GM21529 (cell line): Measurements from ENCODE around the gene CHIC2.
A peak's percentile ranks its signal among the peaks of the same experiment; 100 is the strongest.
"Not testable (repeated sequence)": the region's sequence is repeated elsewhere in the genome, so short reads cannot be mapped to it uniquely, and the experiment has no call there.

Source experiments
- ATAC-seq: cut with Tn5 transposase; IDR thresholded peaks from one replicate; pipeline ENCODE4 v1.9.1; 2021; ENCODE audit not compliant: unreplicated experiment

The CHIC2 gene

DNA sequence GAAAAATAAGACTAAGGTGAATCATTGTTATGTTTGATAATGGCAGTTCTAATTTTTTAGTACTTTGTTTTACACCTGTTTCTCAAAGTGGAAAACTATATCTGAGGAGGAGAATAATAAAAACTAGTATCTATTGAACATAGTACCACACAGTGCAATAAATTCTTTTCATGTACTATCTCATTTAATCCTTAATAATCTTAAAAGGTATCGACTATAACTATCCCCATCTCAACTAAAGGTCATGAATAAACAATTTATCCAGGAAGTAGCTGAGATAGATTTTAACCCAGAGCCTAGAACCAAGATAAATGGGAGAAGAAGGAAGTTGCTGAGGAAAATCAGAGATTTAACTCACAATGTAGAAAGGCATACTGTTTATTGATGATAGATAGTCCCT lies 2.5 kb downstream of the CHIC2 start:
- ATAC-seq, result no peak

DNA sequence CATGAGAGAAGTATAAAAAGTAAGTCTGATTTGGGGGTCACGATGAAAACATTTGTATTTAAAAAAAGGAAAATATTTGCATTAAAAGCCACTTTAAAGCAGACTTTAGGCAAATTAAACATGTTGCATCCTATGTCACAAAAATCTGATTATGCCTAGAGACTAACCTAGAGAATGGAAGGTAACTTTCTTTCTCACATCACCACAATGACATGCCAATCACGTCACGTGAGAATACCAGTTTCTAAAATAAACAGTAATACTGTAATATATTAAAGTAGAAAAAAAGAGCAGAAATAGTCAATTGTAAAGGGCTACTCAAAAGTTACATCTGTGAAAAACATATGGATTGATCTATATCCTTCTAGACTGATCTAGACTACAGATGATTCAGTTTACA lies 3.3 kb downstream of the CHIC2 start:
- ATAC-seq, result no peak

DNA sequence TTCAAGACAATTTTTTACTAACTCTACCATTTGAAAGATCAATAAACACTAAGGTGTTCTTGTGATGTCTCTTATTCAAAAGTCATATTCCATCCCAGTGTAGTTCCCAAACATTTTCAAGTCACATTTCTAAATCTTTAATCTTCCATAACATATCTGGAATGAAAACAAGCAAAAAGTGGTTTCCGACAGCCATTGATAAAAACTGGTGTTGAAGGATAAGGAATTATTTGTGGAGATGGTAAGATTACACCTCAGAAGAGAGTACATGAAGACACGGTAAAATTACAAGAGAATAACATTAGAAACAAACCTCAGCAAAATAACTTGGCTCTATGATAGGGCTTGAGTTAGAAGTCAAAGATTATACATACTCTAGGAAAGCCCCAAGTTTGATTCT lies 4.3 kb downstream of the CHIC2 start:
- no peak for ATAC-seq

DNA sequence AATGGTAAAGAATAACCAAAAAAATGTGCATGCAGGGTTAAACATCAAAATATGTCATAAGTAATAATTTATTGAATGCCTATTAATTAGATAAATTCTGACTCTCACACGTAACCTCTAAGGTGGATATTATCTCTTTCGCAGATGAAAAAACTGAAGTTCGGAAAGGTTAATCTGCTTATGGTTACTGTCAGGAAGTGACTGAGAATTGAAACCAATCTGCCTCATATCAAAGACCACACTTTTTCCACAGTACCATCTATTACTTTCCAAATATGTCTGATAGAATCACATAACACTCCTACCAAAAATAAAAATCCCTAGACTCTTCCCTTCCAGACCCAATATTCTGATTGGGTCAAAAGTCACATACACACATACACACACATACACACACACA lies 6.2 kb downstream of the CHIC2 start:
- peak; percentile 40 for ATAC-seq

DNA sequence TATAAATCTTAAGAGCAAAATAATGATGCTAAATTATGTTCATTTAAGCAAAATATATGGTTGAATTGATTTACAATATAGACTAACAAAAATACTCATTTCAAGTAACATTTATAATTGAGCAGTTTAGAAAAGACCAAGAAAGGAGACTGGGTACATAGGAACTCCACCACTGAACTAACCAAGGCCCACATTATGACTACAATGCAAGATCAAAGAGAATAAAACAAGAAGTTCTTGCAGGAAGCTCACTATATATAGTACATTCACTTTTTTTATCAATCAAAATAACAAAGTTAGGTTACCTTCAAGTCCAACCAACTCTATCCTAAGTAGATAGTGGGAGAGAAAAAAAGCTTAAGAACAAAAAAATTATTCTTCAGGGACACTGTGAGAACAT lies 8.0 kb downstream of the CHIC2 start:
- ATAC-seq, result no peak

DNA sequence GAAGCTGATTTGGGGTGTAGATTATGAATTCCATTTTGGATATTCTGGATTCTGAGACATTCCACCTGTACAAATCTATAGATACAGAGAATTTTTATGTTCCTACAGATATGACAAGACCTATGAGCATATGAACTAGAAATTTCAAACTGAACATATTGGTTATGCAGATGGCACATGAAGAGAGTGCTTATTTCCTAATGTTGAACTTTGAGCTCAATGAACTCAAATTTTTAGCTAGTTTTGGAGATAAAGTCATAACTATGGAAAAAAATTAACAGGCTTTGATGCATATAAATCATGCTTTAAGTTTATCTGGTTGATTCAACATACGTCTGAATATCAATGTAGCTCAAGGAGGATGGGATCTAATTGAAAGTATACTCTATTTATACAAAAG lies 8.9 kb downstream of the CHIC2 start:
- no peak for ATAC-seq

DNA sequence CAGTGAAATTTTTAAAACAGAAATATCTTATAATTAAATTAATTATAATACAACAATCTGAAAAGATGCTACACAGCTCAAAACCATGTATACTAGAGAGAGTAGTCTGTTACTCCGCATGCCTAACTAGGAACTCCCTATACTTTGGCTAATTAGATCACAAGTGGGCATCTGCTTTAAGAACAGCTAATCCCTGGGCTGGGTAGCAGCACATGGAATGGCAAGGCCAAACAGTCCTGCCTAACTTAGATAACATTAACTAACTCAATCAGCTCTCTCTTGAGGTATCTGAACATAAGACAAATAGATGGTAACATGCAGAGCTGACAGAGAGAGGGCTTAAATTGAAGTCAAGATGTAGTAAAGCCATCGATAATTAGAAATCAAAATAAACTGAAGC lies 9.9 kb downstream of the CHIC2 start:
- no peak for ATAC-seq

DNA sequence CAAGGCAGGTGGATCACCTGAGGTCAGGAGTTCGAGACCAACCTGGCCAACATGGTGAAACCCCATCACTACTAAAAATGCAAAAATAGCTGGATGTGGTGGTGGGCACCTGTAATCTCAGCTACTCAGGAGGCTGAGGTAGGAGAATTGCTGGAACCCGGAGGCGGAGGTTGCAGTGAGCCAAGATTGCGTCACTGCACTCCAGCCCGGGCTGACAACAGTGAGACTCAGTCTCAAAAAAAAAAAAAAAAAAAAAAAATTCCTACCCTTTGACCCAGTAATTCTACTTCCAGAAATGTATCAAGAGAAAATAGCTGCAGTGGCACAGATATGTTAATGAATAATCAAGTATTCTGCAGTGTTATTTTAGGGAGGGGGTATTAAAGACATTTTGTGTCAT lies 11.1 kb downstream of the CHIC2 start:
- ATAC-seq, result not testable (repeated sequence)

DNA sequence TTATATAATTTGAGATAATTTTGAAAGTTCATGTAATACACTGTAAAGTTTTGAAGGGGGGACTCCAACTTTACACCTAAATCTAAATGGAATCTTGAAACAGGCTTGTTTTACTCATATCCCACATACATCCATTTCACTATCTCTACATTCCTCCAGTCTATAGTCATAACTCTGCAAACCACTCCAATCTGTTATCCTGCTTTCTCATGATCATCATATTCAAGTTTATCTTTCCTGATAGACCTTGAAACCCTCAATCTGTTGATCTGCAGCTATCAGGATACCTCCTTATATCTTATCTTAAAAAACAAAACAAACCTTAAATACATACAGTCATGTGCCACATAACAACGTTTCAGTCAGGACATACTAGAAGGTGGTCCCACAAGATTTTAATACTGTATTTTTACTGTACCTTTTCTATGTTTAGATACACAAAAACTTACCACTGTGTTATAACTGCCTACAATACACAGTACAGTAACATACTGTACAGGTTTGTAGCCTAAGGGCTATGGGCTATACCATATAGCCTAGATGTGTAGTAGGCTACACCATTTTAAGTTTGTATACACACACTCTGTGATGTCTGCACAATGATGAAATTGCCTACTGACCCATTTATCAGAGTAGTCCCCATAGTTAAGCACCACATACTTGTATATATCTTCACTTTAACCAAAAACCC lies 14.0 kb downstream of the CHIC2 start:
- no peak for ATAC-seq

DNA sequence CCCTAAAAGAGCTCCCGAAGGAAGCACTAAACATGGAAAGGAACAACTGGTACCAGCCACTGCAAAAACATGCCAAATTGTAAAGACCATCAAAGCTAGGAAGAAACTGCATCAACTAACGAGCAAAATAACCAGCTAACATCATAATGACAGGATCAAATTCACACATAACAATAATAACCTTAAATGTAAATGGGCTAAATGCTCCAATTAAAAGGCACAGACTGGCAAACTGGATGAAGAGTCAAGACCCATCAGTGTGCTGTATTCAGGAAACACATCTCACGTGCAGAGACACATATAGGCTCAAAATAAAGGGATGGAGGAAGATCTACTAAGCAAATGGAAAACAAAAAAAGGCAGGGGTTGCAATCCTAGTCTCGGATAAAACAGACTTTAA lies 20.8 kb downstream of the CHIC2 start:
- ATAC-seq, result not testable (repeated sequence)

DNA sequence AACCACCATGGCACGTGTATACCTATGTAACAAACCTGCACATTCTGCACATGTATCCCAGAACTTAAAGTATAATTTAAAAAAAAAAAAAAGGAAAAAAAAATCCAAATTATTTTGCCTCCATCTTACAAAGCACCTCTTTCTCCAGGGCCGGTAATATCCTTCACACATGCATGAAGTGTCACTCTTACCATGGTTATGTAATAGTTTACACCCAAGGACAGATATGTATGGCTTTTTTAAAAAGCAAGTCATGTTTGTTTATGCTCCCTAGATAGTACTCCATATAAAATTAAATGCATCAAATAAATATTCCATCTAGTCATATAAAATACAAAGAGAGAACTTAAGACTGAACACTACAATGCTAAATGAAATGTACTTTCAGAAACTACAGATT lies 22.5 kb downstream of the CHIC2 start:
- no peak for ATAC-seq

DNA sequence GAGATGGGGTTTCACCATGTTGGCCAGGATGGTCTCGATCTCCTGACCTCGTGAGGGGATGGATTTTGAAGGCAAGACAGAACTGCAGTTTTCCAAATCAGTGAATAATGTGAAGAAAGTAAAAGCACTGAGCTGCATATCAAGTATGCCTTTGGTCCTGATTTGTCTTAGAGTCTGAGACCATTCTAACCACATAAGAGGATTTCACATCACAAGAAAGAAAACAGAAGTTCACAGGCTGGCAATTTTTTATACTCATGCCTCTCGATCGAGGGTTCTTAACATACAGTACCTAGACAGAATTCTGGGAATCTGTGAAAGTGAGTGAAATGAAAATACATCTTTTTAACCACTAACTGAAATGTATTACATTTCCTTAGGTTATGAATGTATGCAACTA lies 23.3 kb downstream of the CHIC2 start:
- no peak for ATAC-seq

DNA sequence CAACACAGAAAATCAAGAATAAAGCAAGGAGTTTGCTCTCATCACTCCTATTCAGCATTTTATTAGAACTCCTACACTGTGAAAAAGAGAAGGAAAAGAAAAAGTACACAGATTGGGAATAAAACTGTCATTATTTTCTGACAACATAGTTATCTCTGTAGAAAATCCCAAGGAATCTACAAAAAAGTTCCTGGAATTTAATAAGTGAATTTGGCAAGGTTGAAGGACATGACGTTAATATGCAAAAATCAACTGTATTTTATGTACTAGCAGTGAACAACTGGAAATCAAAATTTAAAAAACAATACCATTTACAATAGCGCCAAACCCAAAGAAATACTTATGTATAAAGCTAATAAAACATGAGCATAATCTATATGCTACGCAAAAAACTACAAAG lies 26.3 kb downstream of the CHIC2 start:
- no peak for ATAC-seq

DNA sequence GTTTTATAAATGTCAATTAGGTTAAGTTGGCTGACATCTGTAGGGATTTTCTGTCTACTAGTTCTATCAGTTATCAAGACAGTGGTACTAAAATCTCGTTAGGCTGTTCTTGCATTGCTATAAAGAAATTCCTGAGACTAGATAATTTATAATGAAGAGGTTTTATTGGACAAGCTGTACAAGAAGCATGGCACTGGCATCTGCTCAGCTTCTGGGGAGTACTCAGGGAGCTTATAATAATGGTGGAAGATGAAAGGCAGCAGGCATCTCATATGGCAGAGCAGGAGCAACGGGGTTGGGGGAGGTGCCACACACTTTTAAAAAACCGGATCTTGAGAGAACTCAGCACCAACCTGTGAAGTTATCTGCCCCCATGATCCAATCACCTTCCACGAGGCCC lies 28.2 kb downstream of the CHIC2 start:
- ATAC-seq, result no peak

DNA sequence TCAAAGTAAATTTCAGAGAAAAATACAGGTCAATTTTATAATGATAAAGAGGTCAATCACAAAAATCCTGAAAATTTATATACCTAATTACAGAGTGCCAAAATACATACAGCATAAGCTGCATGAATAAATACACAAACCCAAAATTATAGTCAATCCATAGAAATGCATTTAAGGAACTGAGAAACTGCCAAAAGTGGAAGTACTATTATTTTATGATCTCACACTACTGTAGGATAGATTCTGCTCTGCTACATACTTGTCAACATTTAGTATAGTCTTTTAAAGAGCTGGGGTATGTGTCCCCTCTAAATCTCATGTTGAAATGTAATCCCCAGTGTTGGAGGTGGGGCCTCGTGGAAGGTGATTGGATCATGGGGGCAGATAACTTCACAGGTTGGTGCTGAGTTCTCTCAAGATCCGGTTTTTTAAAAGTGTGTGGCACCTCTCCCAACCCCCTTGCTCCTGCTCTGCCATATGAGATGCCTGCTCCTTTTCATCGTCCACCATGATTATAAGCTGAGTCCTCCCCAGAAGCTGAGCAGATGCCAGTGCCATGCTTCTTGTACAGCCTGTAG lies 31.8 kb downstream of the CHIC2 start:
- no peak for ATAC-seq

DNA sequence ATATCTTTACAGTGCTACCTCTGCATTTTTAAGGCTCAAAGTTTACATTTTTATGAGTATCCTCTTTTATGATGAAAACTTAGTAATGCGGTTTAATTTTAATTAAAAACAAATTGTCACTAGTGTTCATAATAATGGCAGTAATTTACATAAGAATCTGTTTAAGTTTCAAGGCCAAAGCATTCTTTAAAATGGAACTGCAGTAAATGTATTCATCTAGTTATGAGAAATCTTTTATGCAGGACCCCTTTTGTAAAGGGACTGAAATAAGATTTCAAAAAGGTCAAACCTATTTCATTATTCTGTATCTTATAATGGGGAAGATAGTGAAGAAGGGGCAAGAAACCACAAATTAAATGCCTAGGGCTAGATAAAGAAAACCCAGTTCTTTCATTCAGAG lies 37.1 kb downstream of the CHIC2 start:
- ATAC-seq, result no peak

DNA sequence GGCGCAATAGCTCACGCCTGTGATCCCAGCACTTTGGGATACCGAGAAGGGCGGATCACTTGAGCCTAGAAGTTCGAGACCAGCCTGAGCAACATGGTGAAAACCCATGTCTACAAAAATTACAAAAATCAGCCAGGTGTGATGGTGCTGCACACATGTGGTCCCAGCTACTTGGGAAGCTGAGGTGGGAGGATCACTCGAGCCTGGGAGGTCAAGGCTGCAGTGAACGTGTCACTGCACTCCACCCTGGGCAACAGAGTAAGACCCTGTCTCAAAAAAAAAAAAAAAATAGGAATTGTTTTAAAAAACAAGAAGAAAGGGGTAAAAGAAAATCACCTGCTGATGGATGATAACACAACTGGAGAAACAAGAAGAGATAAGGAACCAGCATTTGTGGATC lies 38.8 kb downstream of the CHIC2 start:
- ATAC-seq, result no peak

DNA sequence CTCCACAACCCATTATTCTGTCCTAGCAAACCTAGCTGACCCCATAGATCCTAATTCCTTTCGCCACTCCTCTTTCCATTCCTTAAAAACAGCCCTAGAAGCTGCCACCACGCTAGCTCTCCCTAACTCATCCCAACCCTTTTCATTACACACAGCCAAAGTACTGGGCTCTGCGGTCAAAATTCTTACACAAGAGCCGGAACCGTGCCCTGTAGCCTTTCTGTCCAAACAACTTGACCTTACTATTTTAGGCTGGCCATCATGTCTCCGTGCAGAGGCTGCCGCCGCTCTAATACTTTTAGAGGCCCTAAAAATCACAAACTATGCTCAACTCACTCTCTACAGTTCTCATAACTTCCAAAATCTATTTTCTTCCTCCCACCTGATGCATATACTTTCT lies 41.4 kb downstream of the CHIC2 start:
- ATAC-seq, result not testable (repeated sequence)

DNA sequence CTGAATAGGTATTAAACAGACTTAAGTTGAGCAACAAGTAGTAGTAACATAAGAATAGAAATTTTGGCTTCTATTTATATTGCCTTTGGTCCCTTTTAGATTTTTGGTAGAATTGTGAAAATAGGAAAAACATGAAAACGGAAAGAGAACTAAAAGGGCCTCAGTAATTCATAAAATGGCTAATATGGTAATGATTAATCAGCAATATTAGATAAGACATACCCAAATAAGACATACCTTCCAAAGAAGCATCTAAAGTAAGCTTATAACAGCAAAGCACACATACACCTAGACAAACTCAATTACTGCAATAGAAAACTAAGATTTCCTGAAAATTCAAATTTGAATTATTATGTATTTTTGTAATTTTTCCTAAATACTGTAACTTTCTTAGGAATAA lies 46.4 kb downstream of the CHIC2 start:
- no peak for ATAC-seq

DNA sequence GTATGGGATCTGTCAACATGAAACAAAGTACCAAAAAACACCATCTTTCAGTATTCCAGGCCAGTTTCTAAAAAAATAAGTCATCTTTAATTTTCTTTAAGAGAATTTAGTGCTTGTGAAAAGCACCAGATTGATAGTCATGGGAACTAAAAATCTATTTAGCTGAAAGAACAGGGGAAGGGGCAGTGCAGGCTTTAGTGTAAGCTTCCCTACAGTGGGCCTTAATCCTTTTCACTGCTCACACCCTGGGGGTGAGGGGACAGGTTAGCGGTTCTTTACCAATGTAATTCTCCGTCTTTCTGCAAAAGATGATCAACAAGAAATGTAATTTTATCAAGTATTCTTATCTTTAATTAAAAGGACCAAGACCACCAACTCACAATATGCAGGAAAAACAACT lies 47.1 kb downstream of the CHIC2 start:
- ATAC-seq, result no peak

DNA sequence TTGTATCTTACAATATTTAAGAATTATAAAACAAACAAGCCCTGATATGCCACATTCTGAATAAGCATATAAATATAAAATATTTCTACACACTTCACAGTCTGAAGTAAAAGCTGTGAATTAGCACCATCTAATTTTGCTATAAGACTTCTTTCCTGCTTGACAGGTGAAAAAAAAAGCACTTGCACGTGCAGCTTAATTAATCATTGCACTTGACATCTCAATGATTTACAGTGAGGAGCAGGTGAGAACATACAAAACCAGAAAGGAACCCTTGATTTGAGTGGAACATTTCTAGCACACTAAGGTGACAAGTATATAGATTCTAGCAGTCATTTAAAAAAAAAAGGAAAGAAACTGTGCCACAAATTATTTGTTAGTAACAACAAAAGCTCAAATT lies 47.9 kb downstream of the CHIC2 start:
- ATAC-seq, result no peak

DNA sequence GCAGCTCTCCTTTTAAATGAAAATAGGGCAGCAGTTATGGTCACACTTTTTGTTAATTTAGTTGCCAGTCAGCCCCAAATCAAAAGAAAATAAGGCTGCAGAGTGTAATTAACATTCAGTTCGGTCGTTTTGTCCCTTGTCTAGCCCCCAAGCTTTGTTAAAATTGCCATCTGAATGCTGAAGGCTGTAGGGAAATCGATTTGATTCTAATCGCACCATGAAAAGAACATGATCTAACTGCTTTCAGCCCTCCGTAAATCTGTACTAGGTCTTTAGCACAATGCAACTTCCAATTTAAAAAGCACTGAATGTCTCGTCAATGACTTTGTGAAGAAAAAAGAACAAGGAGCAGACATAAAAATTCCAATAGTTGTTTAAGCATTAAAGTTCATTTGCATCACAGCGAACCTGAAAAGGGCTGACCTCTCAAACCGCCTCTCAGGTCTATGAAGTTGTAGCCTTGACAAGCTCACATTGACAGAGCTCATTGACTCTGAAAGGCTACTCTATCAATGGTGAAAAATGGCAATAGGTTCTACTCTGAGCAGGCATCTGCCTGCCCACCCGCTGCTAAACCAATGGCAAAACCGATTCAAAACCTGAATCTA lies 48.9 kb downstream of the CHIC2 start:
- no peak for ATAC-seq

DNA sequence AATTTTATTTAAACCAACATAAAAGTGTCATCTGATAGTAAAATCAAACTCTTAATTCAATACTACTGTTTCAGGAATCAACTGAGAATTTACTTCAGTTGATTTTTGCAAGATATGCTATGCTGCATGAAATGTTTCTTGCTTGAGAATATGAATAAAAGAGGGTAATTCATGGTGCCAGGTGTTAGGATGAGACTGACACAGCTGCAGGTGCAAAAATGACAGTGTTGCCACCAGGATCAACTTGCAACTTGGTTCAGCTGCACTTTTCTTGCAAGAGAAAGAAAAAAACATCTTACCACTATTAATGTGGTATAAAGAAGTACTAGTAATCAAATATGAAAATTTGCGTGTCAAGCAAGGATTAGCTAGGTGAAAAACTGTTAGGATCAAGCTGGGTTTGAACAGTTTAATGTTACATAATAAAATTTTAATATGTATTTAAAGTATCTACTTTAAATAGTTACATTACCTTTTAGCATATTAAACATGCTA lies 49.7 kb downstream of the CHIC2 start:
- no peak for ATAC-seq
